LoVo (cell line): ENCODE results near the gene HEXD.
"Not testable (repeated sequence)": the region's sequence is repeated elsewhere in the genome, so short reads cannot be mapped to it uniquely, and the experiment has no call there.

Experiments used
- DNase-seq: peaks from one replicate; pipeline ENCODE4 v3.0.0-alpha.2; 2016; ENCODE audit warnings: low spot score

HEXD gene

DNA sequence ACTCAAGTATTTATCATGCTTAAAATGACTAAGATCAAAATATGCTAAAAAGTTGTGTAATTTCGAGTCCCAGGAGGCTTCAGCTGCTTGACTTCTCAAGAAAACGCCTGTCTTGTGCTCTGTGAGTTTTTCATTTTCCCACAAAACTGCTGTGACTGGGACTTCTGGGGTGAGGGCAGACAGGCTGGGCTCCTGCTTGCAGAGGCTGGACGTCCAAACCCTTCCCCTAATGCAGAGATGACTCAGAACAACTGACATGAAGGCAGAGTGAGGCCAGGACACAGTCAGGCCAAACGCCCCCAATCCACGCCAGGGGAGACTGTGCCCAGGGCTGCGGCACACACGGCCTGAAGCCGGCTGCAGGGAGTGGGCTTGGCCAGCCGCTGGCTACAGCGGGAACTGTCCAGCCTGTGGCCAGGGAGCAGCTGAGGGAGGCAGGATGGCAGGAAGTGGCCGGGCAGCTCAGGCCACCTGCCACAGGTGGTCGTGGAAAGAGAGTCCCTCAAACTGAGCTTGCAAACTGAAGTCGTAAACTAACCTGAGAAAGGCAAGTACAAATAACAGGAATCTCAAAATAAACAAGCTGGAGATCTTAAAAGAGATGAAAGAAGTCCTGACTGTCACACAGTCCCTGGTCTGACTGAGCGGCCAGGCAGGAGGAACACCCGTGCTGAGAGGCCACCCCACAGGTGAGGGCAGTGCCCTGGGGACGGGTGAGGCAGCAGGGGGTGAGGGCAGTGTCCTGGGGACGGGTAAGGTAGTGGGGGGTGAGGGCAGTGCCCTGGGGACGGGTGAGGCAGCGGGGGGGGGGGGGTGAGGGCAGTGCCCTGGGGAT lies 21.3 kb upstream of the HEXD start:
- no peak for DNase-seq

DNA sequence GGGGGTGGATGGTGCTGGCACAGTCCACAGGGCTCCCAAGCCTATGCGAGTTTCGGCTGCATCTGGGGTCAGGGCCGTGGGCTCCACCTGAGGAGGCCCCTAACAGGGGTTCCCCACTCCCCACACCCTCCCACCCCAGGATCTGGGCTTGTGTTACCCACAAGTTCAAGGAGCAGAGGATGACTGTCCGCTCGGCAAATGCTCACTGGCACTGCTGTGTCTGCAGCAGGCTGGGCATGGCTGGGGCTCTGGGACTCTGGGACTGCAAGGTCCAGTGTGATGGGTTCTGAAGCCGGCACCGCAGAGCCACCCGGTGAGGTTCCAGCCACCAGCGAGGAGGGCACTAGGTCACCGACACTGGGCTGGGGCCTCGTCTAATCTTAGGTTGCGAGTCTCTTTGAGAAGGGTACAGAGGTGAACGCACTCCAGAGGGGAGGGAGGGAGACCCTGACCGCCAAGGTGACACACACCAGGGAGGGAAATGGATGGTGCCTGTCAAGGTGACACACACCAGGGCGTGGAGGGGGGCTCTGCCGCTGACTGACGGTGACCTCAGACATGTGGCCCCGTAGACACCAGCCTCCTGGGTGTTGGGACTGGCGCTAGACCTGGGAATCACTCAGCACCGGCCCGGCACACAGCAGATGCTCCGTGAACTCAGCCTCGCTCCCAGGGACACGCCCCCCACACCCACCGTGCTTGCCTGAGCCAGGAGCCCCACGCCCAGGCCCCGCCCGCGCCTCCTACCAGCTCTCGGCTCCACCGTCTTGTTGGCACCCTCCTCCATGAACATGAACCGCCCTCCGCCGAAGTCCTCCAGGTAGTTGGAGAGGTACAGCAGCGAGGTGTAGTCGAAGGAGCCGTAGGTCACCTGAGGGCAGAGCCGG lies 20.5 kb upstream of the HEXD start:
- no peak for DNase-seq

DNA sequence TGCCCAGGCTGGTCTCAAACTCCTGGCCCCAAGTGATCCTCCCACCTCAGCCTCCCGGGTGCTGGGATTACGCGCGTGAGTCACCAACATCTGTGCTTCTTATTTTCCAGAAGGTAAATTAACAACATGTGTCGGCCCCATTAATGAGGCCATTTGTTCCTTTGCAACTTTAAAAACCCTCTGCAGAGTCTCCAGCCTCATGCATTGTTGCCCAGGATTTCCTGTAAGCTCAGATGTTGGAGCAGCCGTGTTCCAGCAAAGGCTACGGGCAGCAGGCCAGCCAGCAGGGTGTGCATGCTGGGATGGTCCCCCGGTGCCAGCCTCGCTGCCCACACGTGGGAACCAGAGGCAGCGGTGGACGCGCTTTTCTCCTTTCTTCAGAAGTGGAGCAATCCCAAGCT lies 19.1 kb upstream of the HEXD start:
- no peak for DNase-seq

DNA sequence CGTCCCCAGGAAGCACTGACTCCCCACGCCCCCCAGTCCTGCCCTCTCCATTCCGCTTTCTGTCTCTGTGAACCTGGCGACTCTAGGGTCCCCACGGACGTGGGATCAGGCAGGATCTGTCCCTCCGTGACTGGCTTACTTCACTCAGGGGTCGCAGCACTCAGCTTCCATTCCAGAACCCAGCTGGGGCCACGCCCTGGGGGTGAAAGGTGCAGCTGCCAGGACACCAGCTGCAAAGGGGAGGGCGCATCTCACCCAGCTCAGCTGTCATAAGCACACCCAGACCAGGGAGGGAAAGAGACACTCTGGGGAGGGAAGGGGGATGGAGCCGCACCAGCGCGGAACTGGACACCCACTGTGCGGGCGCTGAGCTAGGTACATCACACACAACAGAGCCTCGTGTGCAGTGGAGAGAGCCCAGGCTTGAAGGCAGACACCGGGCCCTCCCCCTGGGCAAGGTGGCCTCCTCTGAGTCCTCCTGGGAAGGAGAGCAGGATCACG lies 18.5 kb upstream of the HEXD start:
- no peak for DNase-seq

DNA sequence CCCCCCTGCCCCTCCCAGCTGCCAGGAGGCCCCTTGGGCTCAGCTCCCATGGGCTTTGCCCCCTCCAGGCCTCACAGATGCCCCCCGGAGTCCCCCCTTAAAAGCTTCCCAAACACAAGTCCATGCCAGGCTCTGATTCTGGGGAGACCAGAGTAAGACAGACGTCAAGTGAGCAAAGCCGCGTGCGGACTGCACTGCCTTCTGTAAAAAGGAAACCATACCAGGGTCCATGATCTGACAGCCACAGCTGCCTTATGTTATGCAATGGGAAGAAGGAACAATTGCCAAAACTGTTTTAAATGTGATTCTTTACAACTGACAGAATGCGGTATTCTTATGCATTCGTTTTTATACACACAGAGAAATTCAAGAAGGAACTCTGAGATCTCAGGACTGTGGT lies 17.9 kb upstream of the HEXD start:
- no peak for DNase-seq

DNA sequence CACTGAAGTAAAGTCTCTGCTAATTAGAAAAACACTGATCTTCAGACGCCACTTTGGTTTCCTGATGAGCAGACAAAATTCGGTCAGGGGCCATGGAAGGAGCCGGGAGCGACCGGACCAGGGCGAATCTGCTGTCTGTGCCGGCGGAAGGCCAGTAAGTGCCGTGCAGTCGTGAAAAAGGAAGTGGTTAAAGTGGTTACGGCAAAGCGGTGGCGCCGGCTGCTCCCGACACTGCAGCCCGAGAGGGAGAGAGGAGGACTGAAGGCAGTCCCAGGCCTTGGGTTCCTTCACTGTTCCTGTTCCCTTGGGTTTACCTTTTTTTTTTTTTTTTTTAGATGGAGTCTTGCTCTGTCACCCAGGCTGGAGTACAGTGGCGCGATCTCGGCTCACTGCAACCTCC lies 17.3 kb upstream of the HEXD start:
- DNase-seq: no peak

DNA sequence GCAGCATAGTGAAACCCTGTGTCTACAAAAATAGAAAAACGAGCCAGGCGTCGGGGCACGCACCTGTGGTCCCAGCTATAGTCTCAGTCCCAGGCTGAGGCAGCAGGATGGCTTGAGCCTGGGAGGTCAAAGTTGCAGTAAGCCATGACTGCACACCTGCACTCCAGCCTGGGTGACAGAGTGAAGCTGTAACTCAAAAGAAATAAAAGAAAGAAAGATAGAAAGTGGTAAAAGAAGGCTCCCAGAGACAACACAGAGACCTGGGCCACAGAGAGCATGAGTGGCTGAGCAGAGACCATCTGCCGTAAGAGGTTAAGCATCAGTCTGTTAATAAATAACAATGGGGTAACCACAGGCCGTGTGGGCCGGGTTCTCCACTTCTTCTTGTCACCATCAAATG lies 15.3 kb upstream of the HEXD start:
- DNase-seq: no peak

DNA sequence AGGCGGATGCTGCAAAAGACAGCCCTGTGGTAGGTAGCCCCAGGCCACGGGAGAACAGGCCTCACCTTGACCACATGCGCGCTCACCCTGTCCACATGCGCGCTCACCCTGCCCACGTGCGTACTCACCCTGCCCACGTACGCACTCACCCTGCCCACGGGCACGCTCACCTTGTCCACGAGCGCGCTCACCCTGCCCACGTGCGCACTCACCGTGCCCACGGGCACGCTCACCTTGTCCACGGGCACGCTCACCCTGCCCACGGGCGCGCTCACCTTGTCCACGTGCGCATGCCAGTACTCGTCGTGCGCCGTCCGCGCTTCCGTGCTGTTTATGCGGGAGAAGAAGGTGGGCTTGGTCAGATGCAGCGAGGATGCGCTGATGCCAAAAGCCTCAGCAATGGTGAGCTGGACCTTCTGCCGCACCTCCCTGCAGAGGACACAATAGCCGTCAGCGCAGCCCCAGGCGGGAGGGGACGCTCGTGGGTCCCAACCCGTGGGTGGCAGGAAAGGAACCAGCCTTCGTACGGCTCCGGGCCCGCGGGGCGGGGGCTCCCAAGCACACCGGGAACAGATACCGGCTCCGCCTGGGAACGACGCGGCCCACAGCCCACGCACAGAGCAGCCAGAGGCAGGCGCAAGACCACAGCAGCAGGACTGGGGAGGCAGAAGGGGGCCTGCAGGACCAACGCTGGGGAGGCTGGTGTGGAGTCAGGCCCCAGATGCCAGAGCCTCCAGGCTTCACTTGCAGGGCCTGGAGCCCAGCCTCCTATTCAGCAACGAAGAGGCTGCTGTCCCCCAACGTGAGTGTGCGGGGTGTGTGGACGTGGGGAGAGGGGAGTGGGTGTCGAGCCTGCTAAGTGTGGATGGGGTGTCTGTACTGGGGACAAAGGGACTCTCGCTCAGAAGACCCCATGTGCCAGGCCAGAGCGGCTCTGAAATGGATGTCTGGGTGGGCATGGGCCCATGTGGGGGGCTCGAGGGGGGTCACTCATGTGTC lies 14.2 kb upstream of the HEXD start:
- DNase-seq: no peak

DNA sequence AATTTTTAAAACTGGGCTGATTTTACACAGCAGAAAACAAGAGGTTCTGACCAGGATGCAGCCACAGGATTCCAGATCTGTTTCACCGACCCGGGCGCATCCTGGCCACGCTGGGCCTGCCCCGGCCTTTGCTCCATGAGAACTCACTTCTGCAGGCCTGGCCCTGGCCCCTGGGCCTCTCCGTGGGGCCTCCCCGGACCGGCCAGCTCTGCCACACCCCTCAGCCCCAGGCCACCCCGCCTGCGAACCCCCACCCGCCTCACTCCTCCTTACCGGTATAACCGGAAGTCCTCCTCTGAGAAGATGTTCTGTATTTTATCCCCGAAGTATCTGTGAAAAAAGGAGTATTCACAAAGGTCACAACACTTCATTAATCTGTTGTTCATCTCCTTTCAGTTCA lies 13.1 kb upstream of the HEXD start:
- no peak for DNase-seq

DNA sequence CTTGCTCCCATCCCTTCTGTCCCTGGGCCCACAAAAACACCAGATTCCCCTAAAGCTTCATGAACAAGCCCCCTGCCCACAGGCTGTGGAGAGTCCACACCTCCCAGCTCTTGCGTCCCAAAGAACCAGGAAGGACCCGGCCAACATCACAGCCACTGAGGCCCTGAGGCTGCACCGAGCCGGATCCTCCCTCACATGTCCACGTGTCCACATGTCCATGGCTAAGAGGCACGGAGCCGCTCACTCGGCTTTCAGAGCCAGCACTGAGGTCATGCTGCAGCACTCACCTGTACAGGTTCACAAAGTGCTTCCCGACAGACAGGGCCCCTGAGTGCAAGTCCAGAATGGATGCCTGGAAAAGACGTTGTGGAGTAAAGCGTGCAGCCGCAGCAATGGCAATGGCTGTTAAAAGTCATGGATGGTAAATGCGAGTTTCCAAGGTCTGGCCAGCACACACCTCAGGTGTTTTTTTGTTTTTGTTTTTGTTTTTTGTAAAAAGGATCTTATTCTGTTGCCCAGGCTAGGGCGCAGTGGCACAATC lies 11.9 kb upstream of the HEXD start:
- no peak for DNase-seq

DNA sequence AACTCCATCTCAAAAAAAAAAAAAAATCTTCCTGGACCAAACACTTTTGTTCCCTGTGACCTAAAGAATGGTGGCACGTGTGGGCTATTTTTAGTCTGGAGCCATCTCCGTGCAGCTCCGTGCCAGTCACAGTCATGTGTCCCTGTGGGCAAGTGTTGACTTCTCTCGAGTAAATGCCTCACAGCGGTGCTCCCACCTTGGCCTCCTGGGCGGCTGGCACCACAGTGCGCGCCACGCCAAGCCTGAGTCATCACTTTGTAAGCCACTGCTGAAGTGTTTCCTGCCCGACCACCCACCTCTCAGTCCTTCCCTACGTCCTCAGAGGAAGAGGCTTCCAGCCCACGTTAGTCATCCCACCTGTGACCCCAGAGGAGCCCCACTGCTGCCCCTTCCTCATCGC lies 10.9 kb upstream of the HEXD start:
- no peak for DNase-seq

DNA sequence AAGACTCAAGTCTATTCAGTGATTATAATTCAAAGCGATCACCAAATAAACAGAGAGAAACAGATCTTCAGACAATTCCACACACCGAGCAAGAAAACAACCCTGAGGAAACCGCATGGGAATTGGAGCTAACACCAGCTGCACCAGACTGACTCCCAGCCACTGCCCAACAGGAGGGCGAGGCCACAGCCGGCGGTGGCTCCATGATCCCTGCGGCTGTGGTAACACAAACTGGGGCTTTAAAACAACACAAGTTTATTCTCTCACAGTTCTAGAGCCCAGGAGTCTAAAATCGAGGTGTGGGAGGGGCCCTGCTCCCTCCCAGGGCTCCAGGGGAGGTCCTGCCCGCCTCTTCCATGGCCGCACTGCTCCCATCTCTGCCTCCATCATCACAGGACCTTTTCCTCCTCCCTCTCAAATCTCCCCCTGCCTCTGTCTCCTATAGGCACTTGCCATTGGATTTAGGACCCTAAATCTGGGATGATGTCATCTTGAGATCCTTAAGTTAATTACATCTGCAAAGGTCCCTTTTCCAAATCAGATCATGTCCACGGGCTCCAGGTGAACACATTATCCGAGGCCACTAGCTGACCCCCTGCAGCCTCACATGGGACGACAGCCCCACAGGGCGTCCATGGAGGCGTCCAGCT lies 9.7 kb upstream of the HEXD start:
- no peak for DNase-seq

DNA sequence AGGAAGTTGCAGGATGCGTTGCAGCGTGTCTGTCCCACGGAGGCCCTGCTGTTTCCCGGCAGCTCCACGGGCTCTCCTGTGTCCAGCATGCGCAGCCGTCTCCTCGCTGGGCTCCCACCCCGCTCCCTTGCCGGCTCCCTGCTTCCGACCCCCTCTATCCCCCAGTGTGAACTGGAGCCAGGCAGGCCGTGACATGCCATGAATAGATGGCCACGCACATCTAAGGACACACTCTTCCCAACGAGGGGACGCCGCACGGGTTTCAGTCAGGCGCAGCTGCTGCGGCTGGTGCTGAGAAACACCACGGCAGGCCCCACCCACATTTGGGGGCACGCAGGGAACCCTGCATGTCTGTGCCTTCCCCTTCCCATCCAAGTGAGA lies 9.2 kb upstream of the HEXD start:
- DNase-seq: no peak

DNA sequence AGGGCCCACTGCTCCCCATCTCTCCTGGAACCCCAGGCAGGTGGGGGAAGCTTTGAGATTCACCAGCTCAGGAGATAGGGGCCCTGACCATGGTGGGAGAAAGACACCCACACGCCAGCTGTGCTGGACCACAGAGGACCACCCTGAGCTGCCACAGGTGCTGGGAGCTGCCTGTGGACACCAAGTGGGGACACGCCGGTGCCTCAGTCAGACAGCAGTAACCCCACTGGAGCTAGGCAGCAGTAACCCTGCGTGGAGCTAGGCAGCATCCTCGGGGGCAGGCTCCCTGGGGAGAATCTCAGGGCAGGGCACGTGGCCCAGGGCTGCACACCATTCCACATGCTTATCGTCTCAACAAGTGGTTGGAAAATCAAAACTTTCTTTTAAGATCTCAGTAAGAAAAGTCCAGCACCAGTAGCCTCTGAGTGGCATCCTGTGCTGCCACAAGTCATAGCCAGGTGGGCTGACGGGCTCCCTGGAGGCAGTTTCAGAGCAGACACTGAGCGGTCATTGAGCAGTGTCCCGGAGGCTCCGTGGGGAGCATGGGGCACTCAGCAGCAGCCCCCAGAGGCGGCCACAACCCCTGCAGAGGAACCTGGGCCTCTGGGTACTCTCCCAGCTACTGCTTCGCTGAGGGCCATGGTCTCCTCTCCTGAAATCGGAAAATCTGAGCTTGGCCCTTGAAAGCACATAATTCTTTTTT lies 8.0 kb upstream of the HEXD start:
- DNase-seq: no peak

DNA sequence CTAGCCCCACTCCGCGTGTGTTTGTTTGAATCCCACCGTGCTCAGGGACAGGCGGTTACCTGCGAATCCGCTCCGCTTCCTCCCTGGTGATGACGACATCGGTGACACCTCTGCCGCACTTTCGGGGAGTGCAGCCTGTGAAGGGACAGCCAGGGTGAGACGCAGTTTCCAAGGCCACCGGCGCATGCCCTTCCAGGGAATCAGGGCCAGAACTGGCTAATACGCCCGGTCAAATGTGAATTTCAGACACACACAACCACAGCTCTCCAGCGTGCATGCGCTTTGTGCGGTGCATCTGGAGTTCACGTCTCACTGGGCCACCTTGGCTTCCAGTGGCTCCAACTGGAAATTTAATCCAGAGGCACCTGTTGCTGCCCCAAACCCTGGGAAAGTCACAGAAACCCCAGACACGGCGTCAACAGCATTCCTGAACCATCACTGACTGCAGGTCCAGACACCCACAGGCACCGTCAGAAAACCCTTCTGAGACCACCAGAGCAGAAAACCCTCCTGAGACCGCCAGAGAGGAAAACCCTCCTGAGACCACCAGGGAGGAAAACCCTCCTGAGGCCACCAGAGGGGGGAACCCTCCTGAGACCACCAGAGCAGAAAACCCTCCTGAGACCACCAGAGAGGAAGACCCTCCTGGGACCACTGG lies 6.6 kb upstream of the HEXD start:
- no peak for DNase-seq

DNA sequence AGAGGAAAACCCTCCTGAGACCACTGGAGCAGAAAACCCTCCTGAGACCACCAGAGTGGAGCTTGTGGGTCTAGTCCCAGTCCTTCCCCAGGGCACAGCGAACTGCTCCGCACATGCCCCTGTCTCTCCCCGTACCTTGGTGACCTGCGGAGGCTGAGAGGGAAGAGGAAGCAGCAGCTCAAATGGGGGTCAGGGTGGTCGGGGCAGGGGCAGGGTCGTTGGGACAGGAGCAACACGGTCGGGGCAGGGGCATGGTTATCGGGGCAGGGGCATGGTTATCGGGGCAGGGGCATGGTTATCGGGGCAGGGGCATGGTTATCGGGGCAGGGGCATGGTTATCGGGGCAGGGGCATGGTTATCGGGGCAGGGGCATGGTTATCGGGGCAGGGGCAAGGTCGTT lies 6.1 kb upstream of the HEXD start:
- DNase-seq: not testable (repeated sequence)

DNA sequence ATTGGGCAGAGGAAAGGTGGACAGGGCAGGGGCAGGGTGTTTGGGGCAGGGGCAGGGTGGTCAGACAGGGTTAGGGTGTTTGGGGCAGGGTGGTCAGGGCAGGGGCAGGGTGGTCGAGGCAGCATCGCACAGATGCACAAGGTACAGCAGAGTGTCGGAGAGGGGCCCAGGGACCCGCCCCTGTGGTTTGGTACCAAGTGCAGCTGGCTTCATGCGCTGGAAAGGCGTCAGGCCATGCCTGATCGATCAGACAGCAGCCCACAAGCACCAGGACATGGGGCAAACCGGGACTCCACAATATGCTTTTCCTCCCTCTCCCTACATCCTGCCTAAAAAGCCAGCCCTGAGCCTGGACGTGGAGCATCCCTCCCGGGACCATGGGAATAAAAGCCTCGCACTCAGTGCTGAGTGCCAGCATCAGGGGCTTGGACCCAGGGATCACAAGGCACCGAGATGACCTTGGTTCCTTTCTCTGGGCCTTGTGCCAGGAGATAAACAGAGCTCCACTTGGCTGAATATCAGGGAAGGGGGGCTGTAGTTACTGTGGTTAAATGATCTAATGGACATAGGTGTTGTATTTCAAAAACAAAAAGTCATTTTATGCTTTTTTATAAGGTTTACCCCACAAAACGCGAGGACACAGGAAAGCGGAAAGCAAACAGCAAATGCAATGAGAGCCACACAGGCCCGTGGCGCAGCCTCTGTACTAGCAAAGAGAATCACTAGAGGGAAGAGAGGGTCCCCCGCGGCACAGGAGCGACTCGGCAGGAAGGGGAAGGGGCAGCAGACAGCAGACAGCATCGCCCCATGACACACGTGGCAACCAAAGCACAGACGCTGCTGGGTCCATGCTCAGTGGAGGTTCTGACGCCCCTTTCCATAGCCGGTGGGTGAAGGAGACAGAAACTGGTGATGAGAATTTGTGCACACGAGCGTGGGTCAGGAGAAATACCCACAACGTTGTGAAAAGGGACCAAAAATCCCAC lies 5.3 kb upstream of the HEXD start:
- DNase-seq: no peak

DNA sequence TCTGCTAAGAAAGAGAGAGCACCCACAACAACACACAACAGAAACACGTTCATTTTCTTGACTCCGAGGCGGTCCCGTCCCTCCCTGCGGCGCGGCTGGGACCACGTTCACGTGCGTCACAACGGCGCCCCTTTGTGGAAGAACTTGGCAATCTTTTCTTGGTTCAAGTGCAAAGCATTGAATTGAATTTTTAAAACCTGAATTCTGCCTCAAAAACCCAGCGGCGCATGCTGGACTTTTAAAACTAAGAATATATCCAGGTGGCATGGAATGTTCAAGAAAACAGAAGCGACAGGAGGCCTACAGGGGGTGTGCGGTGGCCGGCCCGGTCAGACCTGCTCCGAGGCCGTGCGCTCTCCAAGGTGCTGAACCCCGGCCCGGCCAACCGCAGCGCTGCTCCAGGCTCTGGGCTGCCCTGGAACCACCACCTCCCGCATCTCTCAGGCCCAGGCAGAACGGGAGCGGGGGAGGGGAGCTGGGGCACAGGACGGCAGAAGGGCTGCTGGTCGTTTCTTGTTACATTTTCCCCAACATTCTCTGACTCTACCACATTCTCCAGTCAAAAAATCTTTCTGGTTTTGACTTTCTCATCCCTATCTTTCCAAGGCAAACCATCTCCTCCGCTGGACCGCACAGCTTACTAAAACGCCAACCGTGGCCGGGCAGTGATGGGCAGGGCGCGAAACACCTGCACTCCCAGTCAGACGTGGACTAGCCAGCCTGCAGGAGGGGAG lies 3.4 kb upstream of the HEXD start:
- DNase-seq: no peak
